Stimulated activated CD4-positive, alpha-beta T cell treated with anti-CD3 and anti-CD28 coated beads, Interleukin-2, amount 100 ng/mL, for 24 hours (primary cell): ENCODE data around the gene CCKAR.

Experiments
- DNase-seq, 2 donors: peaks; one replicate each; pipeline ENCODE4 v3.0.0-alpha.2; 2020

Gene CCKAR

GRCh38 chr4:26458157-26458561 lies 32.1 kb downstream of the CCKAR start:
- DNase-seq, result no peak

- no peak for DNase-seq
Measured at GRCh38 chr4:26457412-26457811, 32.9 kb downstream of the CCKAR start.

- no peak for DNase-seq
Measured at GRCh38 chr4:26455571-26455970, 34.7 kb downstream of the CCKAR start.

GRCh38 chr4:26454961-26455360 lies 35.3 kb downstream of the CCKAR start:
- no peak for DNase-seq

- no peak for DNase-seq
Measured at GRCh38 chr4:26452565-26453531, 37.4 kb downstream of the CCKAR start.

- DNase-seq, result no peak
Measured at GRCh38 chr4:26451597-26451996, 38.7 kb downstream of the CCKAR start.

GRCh38 chr4:26450418-26450817 lies 39.9 kb downstream of the CCKAR start:
- no peak for DNase-seq

DNA sequence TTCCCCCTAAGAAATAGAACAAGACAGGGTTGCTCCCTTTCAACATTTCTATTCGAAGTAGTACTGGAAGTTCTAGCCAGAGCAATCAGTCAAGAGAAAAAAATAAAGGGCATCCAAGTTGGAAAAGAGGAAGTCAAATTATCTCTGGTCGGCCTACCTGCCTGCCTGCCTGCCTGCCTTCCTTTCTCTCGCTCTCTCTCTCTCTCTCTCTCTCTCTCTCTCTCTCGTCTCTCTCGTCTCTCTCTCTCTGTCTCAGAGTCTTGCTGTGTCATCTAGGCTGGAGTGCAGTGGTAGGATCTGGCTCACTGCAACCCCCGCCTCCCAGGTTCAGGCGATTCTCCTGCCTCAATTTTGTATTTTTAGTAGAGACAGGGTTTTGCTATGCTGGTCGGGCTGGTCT lies 42.9 kb downstream of the CCKAR start:
- DNase-seq, result no peak

- no peak for DNase-seq
Measured at GRCh38 chr4:26441771-26442170, 48.5 kb downstream of the CCKAR start.

DNA sequence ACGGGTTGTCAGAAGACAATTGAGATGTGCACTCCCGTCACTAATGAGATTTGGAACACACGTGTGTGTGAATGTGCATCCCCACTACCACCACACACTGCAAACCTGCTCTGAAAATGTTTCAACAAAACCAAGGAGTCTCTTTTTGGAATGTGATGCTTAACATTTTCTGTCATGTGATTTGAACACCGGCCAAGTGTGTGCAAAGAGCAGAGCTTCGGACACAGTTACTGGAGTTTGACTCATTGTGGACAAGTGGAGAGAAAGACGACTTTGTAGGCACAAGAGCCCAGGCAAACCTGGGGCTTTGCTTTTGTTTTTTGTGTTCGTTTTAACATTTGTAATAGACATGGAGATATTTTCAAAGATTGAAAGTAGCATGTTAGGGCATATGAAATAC lies 49.2 kb downstream of the CCKAR start:
- DNase-seq, result no peak

GRCh38 chr4:26434030-26434639 lies 56.1 kb downstream of the CCKAR start:
- no peak for DNase-seq

DNA sequence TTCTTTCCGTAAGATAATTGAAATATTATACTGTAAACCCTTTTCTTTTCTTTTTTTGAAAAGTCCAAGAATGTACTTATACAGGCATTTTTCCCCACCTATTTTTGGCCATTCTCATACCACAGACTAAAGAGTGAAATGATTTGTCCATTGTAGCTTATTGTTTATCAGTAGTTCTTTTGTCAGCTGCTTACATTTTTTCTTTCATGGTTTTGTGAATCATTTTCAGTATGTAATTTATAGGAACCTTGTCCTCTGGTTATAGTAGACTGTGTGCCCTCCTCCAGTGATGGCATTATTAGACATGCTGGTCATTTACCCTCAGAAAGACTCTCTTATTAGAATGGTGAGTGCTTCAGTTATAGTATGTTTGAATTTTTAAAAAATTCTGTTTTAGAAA lies 56.7 kb downstream of the CCKAR start:
- DNase-seq, result no peak

- DNase-seq, result no peak
Measured at GRCh38 chr4:26432419-26432818, 57.9 kb downstream of the CCKAR start.

DNA sequence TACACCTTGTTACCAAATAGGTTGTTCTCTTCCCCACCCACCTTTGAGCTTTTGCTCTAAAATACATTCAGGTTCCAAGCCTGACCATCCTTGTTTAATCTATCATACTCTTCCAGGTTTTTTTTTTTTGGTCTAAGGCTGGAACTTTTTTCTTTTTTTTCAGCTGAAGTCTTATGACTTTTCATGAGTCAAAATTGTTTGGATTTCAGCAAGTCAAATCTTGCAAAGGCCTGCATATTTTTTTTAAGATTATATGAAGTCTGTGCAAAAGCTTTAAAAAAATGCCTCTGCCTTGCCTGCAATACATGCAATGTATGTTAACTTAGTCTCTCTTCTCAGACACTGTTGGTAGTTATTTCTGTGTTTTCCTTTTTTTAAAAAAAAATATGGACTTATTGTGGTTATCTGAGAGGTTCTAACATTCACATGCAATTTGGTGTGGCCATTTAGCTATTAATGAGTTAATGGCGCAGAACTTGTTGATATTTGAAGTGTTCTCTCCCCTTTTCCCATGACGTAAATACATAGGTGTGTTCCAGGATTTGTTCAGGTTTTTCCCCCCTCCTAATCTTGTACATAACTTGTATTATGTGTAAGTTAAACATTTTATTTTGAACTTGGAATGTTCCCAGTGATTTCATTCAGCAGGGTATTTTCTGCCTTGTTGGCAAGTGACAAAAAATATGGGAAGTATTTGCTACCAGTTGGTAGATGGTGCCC lies 58.7 kb downstream of the CCKAR start:
- no peak for DNase-seq
